T-helper 2 cell treated with Interferon-gamma antibody and Interleukin-4, amounts not matched to agents 100 ng/mL and 5 ng/mL, for 36 hours (primary cell): ENCODE measurements around the gene MBP. TPM values are rescaled to one million over a fixed set of nuclear protein-coding genes. Genes with fewer than 3 reads are reported as not detected.

Experiments
- intact Hi-C: fragments of 100-400 bp; cut with micrococcal nuclease; formaldehyde crosslinking; loops from one replicate; pipeline ENCODE4 v1.15.1; 2023
- total RNA-seq: library from RNA; stranded (reverse); gene quantifications from 2 replicates; pipeline ENCODE4 v1.2.3, GENCODE V29; 2022

Gene MBP
- total RNA-seq, 1 donor from 2014 or later = 89.5 TPM

GRCh38 chr18:77012120-77012519 is 120.5 kb downstream of the MBP start:
- intact Hi-C loops = no loop called here

DNA sequence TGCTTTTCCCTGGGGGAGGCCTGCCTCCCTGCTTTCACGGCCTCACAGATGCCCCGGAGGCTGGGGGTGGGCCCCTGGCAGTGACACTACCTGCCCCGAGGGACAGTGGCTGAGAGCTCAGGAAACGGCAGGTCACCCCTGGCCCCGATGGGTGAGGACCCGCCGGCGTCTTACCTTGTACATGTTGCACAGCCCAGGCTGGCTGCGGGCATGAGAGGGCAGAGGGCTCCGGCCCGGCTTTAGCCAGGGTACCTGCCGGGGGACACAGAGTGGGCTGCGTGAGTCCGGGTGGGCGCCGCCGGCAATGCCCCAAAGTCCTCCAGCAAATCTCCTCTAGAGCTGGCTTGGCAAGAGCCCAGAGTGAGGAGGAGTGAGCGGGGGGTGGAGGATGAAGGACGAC is 122.9 kb downstream of the MBP start:
- intact Hi-C loops = no loop called here

DNA sequence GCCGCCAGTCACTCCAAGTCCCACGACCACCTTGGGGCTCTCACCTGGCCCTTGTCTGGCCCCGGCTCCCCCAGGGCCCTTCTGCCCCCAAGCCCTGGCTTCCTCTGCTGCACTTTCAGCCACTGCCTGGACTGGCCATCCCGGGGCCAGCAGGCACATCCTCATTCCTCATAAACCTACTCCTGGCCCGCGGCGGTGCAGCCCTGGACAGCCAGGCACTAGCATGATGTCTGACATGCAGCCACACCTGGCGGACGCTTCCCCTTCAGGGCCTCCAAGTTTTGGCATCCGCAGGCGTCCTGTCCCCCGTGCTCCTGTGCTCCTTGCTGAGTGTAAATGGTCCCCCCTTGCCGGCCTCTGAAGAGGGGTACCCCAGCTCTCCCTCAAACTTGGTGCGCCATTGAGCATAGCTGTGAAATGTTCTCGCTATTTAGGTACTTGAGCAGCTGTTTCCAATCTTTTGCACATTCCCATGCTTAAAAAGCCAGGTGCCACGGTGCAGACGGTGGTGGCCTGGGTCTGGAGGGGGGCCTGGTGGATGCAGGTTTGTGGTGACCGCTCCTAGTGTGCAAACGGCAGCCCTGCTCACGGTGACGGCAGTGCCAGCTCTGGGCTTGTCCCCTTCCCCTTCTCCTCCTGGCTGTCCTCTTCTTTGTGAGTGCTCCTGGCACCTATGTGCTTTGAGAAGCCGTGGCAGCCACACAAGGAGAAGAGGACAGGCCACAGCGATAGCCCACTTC is 123.8 kb downstream of the MBP start:
- intact Hi-C loops = no loop called here

- intact Hi-C loops = no loop called here
These were observed 124.6 kb downstream of the MBP start for GRCh38 chr18:77008006-77008405.

- intact Hi-C loops = no loop called here
These were observed 125.3 kb downstream of the MBP start for GRCh38 chr18:77007251-77007650.

- intact Hi-C loops = no loop called here
These were observed 126.0 kb downstream of the MBP start for GRCh38 chr18:77006305-77007175.

DNA sequence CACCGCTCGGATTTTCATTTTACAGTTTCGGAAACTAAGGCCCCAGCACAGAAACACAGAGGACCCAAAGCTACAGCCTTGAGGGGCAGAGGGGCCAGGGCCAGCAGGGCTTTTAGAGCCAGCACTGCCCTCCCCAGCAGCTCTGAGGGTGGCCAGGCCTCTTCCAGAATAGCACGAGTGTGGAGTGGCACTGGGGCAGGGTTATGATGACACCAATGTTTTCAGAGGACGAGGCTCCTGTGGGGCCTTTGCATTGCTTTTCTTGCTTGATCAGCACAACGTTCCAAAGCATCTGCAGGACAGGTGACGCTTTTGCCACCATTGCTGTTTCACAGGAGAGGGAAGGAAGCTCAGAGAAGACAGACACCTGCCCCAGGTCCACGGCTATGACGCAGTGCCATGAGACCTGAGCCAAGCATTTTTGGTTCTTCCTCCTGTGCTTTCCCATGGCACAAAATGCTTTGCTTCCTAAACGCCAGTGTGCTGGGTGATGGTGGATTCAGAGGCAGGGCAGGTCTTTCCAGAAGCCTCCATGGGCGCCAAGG is 126.9 kb downstream of the MBP start:
- intact Hi-C loops = no loop called here

DNA sequence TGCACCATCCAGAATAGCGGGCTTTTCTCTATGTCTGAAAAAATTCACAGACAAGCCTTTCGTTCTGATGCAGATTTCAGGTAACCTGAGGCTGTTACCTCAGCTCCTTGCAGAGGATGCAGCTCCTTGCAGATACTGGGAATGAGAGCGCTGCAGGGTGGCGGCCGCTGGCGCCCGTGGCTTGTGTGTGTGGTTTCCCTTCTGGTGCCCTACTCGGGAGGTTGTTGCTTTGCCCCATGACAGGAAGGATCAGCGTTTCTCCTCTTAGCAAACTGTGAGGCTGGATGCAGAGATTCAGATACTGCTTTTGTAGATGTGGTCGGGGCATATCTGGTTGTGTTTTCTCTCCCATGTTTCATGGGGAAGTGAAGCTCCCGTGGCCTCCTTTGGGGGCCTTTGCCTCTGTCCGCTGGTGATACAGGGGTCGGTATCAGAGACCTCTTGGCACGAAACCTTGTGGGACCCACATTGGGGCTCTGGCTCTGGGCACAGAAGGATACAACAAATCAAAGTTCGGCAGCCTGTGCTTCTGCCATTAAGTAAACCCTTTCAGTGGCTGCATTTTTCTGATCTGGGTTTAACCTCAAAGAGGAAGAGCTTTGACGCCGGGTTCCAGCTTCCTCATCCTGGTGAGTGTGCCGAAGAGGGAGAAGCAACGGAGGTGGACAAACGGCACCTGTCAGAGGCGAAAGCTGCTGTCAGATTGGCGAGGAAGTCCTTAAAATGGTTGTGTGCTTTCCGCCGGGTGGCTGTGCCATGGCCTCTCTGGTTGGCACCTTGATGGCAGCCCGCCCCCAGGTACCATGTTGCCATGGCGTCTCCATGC is 127.8 kb downstream of the MBP start:
- intact Hi-C loops = no loop called here

- intact Hi-C loops = no loop called here
These were observed 129.3 kb downstream of the MBP start for GRCh38 chr18:77003316-77003715.

DNA sequence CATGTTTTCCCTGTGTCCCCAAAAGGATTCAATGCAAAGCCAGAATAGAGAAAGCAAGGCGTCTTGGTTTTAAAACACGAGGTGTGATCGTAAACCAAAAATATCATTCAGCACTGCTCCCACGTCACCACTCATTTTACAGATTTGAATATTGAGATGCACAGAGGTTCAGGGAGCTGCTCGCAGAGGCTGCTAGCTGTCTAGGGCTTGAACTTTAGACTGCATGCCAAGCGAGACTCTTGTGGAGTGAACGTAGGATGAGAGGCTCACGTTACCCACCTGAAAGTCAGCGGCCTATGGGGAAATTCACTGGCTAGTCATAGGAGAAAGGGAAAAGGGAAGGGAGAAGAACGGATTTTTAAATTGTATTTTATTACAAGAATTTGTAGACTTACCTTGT is 130.1 kb downstream of the MBP start:
- intact Hi-C loops = no loop called here

DNA sequence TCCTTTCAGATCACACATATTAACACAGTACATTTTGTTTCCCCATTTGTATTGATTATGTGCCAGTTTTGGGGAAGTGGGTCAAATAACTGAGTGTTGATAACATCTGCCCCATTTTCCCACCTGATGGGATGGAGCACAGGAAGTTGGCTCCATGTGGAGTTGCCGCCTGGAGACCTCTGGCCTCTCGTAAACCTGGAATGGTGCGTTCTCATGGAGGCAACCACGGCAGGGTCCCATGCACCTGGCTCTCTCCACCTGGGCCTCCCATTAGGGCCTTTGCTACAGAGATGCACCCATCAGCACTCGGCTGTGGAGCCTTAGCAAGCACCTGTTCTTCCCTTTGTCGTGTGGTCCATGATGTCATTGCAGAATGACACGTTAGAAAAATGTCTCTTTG is 130.6 kb downstream of the MBP start:
- intact Hi-C loops = loop anchor here (2.0 kb wide), 2 partner anchors 101 to 649 kb away; no protein-coding TSS in a partner anchor

DNA sequence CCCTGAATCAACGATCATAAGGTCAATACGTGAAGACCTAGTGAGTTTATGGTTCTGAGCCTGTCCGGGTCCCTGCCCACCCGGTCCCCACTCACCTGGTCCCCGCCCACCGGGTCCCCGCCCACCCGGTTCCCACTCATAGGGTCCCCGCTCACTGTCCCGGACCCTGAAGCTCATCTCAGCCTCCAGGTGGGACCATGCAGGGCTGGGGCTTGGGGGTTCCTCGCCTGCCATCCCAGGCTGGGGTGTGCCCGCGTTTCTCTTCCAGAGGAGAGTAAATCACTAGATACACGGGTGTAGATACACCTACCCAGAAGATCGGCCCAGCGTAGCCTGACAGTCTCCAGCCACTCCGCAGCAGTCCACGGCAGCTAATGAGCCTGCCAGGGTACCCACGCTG is 131.5 kb downstream of the MBP start:
- intact Hi-C loops = loop anchor here (2.0 kb wide), 2 partner anchors 102 to 650 kb away; no protein-coding TSS in a partner anchor

DNA sequence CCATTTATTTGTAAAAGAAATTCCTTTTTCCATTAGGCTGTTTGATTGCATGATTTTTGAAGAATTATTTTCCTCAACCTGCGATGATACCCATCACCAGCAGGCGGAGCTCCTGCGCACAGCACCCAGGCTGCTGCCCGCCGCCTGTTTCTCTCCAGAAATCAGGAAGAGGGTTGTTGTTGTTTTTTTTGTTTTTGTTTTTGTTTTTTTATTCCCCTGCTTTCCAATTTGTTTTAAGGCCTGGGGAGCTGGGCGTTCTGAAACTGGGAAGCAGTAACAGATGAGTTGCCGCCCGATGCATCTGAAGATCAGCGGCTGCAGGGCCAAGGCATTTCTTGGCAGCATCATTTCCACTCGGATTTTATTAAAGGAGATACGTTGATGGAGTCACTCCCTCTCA is 132.1 kb downstream of the MBP start:
- intact Hi-C loops = loop anchor here (1.0 to 2.0 kb wide), 4 partner anchors 54 to 650 kb away; no protein-coding TSS in a partner anchor

DNA sequence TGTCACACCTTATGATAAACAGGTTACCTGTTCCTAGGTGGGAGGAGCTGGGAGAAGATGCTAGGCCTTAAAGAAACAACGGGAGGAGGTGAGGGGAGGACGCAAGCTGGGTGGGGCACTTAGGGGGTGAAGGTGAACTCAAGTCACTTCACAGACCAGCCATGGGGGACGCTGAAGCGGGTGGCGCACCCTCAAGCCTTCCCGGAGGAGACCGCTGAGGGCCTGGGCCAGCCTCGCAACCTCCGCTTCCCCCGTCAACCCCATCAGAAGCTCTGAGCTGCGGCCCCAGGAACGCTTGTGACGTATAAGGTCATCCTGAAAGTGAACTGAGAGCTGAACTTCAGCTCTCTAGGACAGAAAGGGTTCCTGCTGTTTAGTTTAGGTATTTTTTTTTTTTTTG is 133.5 kb downstream of the MBP start:
- intact Hi-C loops = no loop called here

DNA sequence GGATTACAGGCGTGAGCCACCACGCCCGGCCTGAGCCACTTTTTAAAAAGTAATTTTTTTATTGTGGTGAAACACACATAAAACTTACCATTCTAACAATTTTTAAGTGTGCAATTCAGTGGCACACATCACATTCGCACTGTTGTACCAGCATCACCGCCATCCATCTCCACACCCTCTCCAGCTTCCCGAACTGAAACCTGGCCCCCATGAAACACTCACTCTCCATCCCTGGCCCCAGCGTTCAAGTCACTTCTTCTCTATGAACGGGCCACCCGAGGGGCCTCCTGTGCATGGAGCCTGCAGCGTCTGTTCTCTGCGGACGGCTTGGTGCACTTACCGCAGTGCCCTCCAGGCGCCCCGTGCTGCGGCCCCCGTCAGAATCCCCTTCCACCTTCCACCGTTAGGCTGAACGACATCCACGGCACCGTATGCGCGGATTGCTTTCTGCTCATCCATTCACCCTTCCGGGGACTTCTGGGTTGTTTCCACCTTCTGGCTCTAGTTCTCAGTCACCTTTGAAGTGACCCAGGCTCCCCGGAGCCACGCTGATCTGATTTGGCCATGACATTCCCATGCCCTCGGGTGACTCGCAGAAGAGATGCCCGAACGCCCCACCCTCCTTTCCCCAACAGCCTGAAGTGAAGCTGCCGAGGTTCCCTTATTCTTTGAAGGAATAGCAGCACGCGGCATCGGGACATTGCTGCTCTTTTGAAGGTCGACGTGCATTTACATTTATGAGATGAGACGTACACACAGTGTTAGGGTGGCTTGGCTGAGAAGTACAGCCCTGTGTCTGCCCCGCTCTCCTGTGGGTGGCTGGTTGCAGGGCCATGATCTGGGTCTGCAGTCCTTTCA is 134.4 kb downstream of the MBP start:
- intact Hi-C loops = no loop called here

GRCh38 chr18:76996429-76996828 is 136.2 kb downstream of the MBP start:
- intact Hi-C loops = no loop called here

DNA sequence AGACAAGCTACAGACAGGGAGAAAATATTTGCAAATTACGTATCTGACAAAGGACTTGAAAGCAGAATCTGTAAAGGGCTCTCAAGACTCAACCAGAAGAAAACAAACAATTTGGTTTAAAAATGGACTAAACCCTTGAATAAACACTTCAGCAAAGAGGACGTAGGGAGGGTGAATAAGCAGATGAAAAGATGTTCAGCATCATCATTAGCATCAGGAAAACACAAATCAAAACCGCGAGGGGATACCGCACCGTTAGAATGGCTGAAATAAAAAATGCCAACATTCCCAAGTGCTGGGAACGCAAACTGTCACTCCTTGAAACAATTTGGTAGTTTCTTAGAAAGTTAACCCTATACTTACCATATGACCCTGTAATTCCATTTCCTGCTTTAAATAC is 136.7 kb downstream of the MBP start:
- intact Hi-C loops = no loop called here

GRCh38 chr18:76994086-76994654 is 138.4 kb downstream of the MBP start:
- intact Hi-C loops = no loop called here

DNA sequence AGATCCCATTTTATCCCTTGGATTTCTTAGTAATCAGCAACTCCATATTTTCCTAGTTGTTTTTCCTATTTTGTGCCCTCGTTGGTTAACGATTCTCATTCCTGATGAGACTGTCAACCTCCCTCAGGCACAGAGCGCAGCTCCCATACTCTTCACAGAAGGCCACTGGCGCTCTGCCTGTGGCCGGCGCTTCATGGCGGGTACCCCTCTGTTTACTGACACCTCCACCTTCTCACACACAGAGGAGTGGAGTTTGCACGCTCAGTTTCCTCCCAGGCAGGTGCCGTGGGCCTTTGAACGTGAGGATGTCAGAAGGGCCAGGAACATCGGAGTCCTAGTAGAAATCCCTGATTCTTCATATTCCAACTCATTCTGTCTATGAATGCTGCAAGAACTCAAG is 139.0 kb downstream of the MBP start:
- intact Hi-C loops = no loop called here

GRCh38 chr18:76993085-76993382 is 139.5 kb downstream of the MBP start:
- intact Hi-C loops = no loop called here
